ENCODE data around the gene NEUROD2. TPM values are rescaled to one million over a fixed set of nuclear protein-coding genes. Genes with fewer than 3 reads are reported as not detected.

NEUROD2 gene
- total and polyA plus RNA-seq, 3 experiments from 2014 or later, result not detected

DNA sequence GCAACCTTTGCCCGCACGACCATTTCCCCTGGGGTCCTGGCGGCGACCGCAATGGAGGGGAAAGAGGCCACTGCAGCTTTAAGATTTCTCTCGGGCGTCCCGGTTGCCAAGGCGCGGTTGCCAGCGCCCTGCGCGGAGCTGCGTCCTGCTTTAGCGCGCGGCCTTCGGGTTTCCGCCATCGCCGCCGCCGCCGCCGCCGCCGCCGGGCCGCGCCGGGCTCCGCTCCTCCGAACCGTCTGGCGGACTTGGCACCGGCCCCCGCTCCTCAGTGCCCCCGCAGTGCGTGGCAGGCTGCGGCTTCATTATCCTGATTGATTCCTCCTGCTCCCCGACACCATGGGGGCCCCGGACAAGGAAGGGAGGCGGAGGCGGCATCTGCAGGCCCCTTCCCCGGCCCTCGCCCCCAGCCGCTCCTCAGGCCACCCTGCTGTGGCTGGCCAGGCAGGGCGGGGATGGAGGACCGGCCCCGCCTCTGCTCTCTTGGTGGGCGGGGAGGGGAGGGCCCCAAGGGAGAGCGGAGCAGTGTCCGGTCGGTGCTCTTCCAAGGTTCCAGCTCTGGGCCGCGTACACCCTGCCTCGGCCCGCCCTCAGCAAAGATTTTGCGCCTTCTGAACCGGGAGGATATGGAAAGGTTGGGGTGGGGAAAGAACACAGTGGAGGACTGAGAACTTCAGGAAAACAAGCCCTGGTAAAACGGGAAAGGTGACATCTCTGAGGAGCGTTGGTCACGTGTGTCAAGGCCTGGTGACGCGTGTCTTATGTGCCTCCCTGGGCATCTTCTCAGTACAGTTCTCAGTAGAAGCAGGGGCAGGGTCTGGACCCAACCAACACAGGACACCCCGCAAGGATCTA is 34.0 kb downstream of the NEUROD2 start:
- Histone ChIP-seq H3K36me3 (ENCODE audit: insufficient read depth, low read length) (no peaks in the 10 kb centered on the region), H3K27ac (ENCODE audit: low read depth, low read length) (no peak overlapping the region), H3K4me3 (ENCODE audit: low read length) (peak overlapping the region; percentile 19), H3K27me3 (ENCODE audit: insufficient read depth, low read length, poor library complexity, severe bottlenecking) (no peaks in the 10 kb centered on the region), H3K9me3 (ENCODE audit: low read length) (peaks cover 6% of the 10 kb centered on the region), H3K4me1 (ENCODE audit: insufficient read depth, low read length) (no peaks in the 10 kb centered on the region)
- peak overlapping the region in 2 of 8 donors; percentile 59 to 87 for H3K27ac Mint-ChIP-seq
- H3K36me3 Mint-ChIP-seq, result peaks cover 18 to 35% (median 31%) of the 10 kb centered on the region in 3 donors
- peak overlapping the region; percentile 58 to 88 (median 80) for H3K4me3 Mint-ChIP-seq
- peaks cover 4 to 6% (median 5%) of the 10 kb centered on the region in 3 donors for H3K4me1 Mint-ChIP-seq
- DNase-seq, result peak in 1 of 5 donors; percentile 13
- ChIA-PET CTCF (interaction anchor here (1.2 kb wide), 1 partner anchor 48 kb away, joined by 4 read pairs; no protein-coding TSS in a partner anchor), POLR2A (no interaction called here)
- H3K27me3 Mint-ChIP-seq, result peaks cover 14% of the 10 kb centered on the region in 2 donors
- peaks cover 8 to 12% (median 11%) of the 10 kb centered on the region in 5 donors for H3K9me3 Mint-ChIP-seq

GRCh38 chr17:39572121-39572520 is 35.6 kb downstream of the NEUROD2 start:
- Histone ChIP-seq H3K27me3 (ENCODE audit: insufficient read depth, low read length, poor library complexity, severe bottlenecking) (no peaks in the 10 kb centered on the region), H3K4me3 (ENCODE audit: low read length) (no peak overlapping the region), H3K4me1 (ENCODE audit: insufficient read depth, low read length) (no peaks in the 10 kb centered on the region), H3K27ac (ENCODE audit: low read depth, low read length) (no peak overlapping the region), H3K9me3 (ENCODE audit: low read length) (peaks cover 6% of the 10 kb centered on the region), H3K36me3 (ENCODE audit: insufficient read depth, low read length) (peaks cover 6% of the 10 kb centered on the region)
- ChIA-PET POLR2A (no interaction called here), CTCF (no interaction called here)
- Mint-ChIP-seq H3K9me3 (peaks cover 8 to 12% (median 11%) of the 10 kb centered on the region in 5 donors), H3K27me3 (peaks cover 11 to 14% of the 10 kb centered on the region in 2 donors), H3K4me3 (peak overlapping the region in 2 of 7 donors; percentile 3 to 33), H3K36me3 (peaks cover 31 to 48% (median 46%) of the 10 kb centered on the region in 3 donors), H3K4me1 (peaks cover 4 to 6% (median 5%) of the 10 kb centered on the region in 3 donors), H3K27ac (no peak overlapping the region)
- DNase-seq, result no peak

GRCh38 chr17:39569126-39569525 is 38.6 kb downstream of the NEUROD2 start:
- no peaks in the 10 kb centered on the region for H3K27me3 ChIP-seq (ENCODE audit: insufficient read depth, low read length, poor library complexity, severe bottlenecking)
- H3K9me3 ChIP-seq (ENCODE audit: low read length), result peaks cover 6% of the 10 kb centered on the region
- peaks cover 8 to 12% (median 11%) of the 10 kb centered on the region in 5 donors for H3K9me3 Mint-ChIP-seq
- H3K4me1 ChIP-seq (ENCODE audit: insufficient read depth, low read length), result no peaks in the 10 kb centered on the region
- peaks cover 17% of the 10 kb centered on the region for H3K36me3 ChIP-seq (ENCODE audit: insufficient read depth, low read length)
- peaks cover 8 to 11% of the 10 kb centered on the region in 2 donors for H3K27me3 Mint-ChIP-seq
- peaks cover 4 to 5% (median 4%) of the 10 kb centered on the region in 3 donors for H3K4me1 Mint-ChIP-seq
- no peak overlapping the region for H3K4me3 ChIP-seq (ENCODE audit: low read length)
- no peak overlapping the region for H3K4me3 Mint-ChIP-seq
- H3K27ac ChIP-seq (ENCODE audit: low read depth, low read length), result no peak overlapping the region
- POLR2A ChIA-PET, result no interaction called here
- CTCF ChIA-PET, result interaction anchor here (1.1 to 1.2 kb wide), 2 partner anchors 21 to 53 kb away, joined by 3 read pairs; no protein-coding TSS in a partner anchor
- no peak for DNase-seq
- peak overlapping the region in 1 of 8 donors; percentile 65 for H3K27ac Mint-ChIP-seq
- peaks cover 36 to 71% (median 69%) of the 10 kb centered on the region in 3 donors for H3K36me3 Mint-ChIP-seq

- Histone ChIP-seq H3K9me3 (ENCODE audit: low read length) (peaks cover 6% of the 10 kb centered on the region), H3K4me3 (ENCODE audit: low read length) (no peak overlapping the region), H3K36me3 (ENCODE audit: insufficient read depth, low read length) (peaks cover 17% of the 10 kb centered on the region), H3K4me1 (ENCODE audit: insufficient read depth, low read length) (no peaks in the 10 kb centered on the region), H3K27me3 (ENCODE audit: insufficient read depth, low read length, poor library complexity, severe bottlenecking) (no peaks in the 10 kb centered on the region), H3K27ac (ENCODE audit: low read depth, low read length) (no peak overlapping the region)
- H3K4me3 Mint-ChIP-seq, result no peak overlapping the region
- CTCF ChIA-PET, result no interaction called here
- peaks cover 8 to 12% (median 11%) of the 10 kb centered on the region in 5 donors for H3K9me3 Mint-ChIP-seq
- POLR2A ChIA-PET, result no interaction called here
- no peak for DNase-seq
- peaks cover 4 to 9% of the 10 kb centered on the region in 2 donors for H3K27me3 Mint-ChIP-seq
- no peak overlapping the region for H3K27ac Mint-ChIP-seq
- H3K36me3 Mint-ChIP-seq, result peaks cover 40 to 75% (median 69%) of the 10 kb centered on the region in 3 donors
- peaks cover 0 to 2% (median 0%) of the 10 kb centered on the region in 3 donors for H3K4me1 Mint-ChIP-seq
Observed at GRCh38 chr17:39568702-39569101, 39.0 kb downstream of the NEUROD2 start.

DNA sequence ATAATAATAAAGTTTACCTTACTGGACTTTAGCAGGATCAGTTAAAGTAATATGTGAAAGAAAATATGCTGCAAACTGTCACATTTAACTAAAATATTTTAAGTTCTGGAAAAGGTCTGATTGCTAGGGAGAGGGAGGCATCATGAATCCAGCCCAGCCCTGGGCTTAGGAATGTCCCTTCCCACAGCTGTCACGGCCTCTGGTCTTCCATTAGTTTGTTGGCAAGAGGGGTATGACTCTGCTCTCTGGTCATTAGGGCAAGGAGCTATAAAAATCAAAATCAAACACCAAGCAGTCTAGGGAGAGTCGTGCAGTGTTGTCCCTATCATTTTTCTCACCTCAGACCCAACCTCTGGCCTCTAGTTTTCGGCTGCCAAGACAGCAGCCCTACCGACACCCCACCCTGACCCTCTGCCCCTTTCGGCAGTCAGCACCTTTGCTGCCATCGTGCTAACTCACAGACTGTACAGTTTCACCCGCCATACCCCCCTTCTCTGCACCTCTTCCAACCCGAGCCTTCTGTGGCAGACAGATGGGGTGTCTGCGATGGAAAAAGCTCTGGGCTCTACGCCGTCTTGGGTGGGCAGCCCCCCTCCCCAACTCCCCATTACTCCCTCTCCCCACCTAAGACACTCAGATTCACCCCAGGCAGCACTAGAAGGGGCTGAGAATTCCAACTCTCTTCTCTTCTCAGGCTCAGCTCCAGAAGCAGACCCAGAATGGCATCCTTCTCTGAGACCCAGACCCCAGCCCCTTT is 41.4 kb downstream of the NEUROD2 start:
- H3K4me1 ChIP-seq (ENCODE audit: insufficient read depth, low read length), result no peaks in the 10 kb centered on the region
- no peak overlapping the region for H3K4me3 Mint-ChIP-seq
- peaks cover 4 to 11% (median 7%) of the 10 kb centered on the region in 5 donors for H3K9me3 Mint-ChIP-seq
- H3K36me3 ChIP-seq (ENCODE audit: insufficient read depth, low read length), result peaks cover 17% of the 10 kb centered on the region
- H3K27me3 Mint-ChIP-seq, result peaks cover 3 to 5% of the 10 kb centered on the region in 2 donors
- ChIA-PET POLR2A (no interaction called here), CTCF (interaction anchor here (0.8 to 3.5 kb wide), 2 partner anchors 12 to 18 kb away, joined by 3 to 9 read pairs; no protein-coding TSS in a partner anchor)
- H3K4me3 ChIP-seq (ENCODE audit: low read length), result no peak overlapping the region
- H3K9me3 ChIP-seq (ENCODE audit: low read length), result peaks cover 4% of the 10 kb centered on the region
- no peaks in the 10 kb centered on the region for H3K4me1 Mint-ChIP-seq
- peaks cover 36 to 85% (median 58%) of the 10 kb centered on the region in 3 donors for H3K36me3 Mint-ChIP-seq
- no peaks in the 10 kb centered on the region for H3K27me3 ChIP-seq (ENCODE audit: insufficient read depth, low read length, poor library complexity, severe bottlenecking)
- H3K27ac ChIP-seq (ENCODE audit: low read depth, low read length), result no peak overlapping the region
- H3K27ac Mint-ChIP-seq, result peak overlapping the region in 1 of 8 donors; percentile 68
- DNase-seq, result no peak

- no peak for DNase-seq
- peaks cover 0 to 5% of the 10 kb centered on the region in 2 donors for H3K27me3 Mint-ChIP-seq
- H3K36me3 ChIP-seq (ENCODE audit: insufficient read depth, low read length), result peaks cover 17% of the 10 kb centered on the region
- H3K27ac Mint-ChIP-seq, result no peak overlapping the region
- H3K4me3 Mint-ChIP-seq, result no peak overlapping the region
- no peaks in the 10 kb centered on the region for H3K9me3 ChIP-seq (ENCODE audit: low read length)
- no peaks in the 10 kb centered on the region for H3K4me1 ChIP-seq (ENCODE audit: insufficient read depth, low read length)
- no peak overlapping the region for H3K27ac ChIP-seq (ENCODE audit: low read depth, low read length)
- no peaks in the 10 kb centered on the region for H3K27me3 ChIP-seq (ENCODE audit: insufficient read depth, low read length, poor library complexity, severe bottlenecking)
- POLR2A ChIA-PET, result no interaction called here
- H3K9me3 Mint-ChIP-seq, result no peaks in the 10 kb centered on the region
- H3K36me3 Mint-ChIP-seq, result peaks cover 32 to 82% (median 39%) of the 10 kb centered on the region in 3 donors
- no peak overlapping the region for H3K4me3 ChIP-seq (ENCODE audit: low read length)
- no peaks in the 10 kb centered on the region for H3K4me1 Mint-ChIP-seq
- CTCF ChIA-PET, result interaction anchor here (3.5 kb wide), 1 partner anchor 16 kb away, joined by 9 read pairs; no protein-coding TSS in a partner anchor
Observed at GRCh38 chr17:39564211-39564848, 43.4 kb downstream of the NEUROD2 start.

GRCh38 chr17:39563476-39563875 is 44.2 kb downstream of the NEUROD2 start:
- peaks cover 0 to 2% of the 10 kb centered on the region in 2 donors for H3K27me3 Mint-ChIP-seq
- CTCF ChIA-PET, result no interaction called here
- no peaks in the 10 kb centered on the region for H3K9me3 Mint-ChIP-seq
- H3K4me3 ChIP-seq (ENCODE audit: low read length), result no peak overlapping the region
- no peak overlapping the region for H3K27ac Mint-ChIP-seq
- H3K36me3 ChIP-seq (ENCODE audit: insufficient read depth, low read length), result peaks cover 16% of the 10 kb centered on the region
- no peak for DNase-seq
- peaks cover 28 to 79% (median 34%) of the 10 kb centered on the region in 3 donors for H3K36me3 Mint-ChIP-seq
- POLR2A ChIA-PET, result no interaction called here
- H3K9me3 ChIP-seq (ENCODE audit: low read length), result no peaks in the 10 kb centered on the region
- H3K4me1 Mint-ChIP-seq, result no peaks in the 10 kb centered on the region
- H3K27ac ChIP-seq (ENCODE audit: low read depth, low read length), result no peak overlapping the region
- no peaks in the 10 kb centered on the region for H3K27me3 ChIP-seq (ENCODE audit: insufficient read depth, low read length, poor library complexity, severe bottlenecking)
- no peak overlapping the region for H3K4me3 Mint-ChIP-seq
- H3K4me1 ChIP-seq (ENCODE audit: insufficient read depth, low read length), result no peaks in the 10 kb centered on the region
